Osteoblast (primary cell): ENCODE data around the gene ST6GAL1. TPM values are rescaled to one million over a fixed set of nuclear protein-coding genes. Genes with fewer than 3 reads are reported as not detected.

Experiments
- DNase-seq: peaks from one replicate; pipeline ENCODE4 v3.0.0; 2011; ENCODE audit warnings: low spot score, mixed read lengths; ENCODE audit not compliant: insufficient read length; ENCODE audit errors: missing footprints
- H2AFZ ChIP-seq: 2 replicates; pipeline ENCODE4 v1.6.0; 2011; ENCODE audit warnings: mild to moderate bottlenecking, low read length
- H3K27ac ChIP-seq: 2 replicates; pipeline ENCODE4 v1.5.1; 2011; ENCODE audit warnings: mild to moderate bottlenecking, low read depth, low read length, moderate library complexity
- H3K27me3 ChIP-seq: 2 replicates; pipeline ENCODE4 v1.6.0; 2012; ENCODE audit warnings: mild to moderate bottlenecking, control low read depth, inconsistent platforms, low read length, moderate library complexity; ENCODE audit not compliant: insufficient read depth
- H3K36me3 ChIP-seq: 2 replicates; pipeline ENCODE4 v1.5.1; 2011; ENCODE audit warnings: mild to moderate bottlenecking, low read length, control low read depth, moderate library complexity; ENCODE audit not compliant: insufficient read depth
- H3K4me1 ChIP-seq: 2 replicates; pipeline ENCODE4 v1.5.1; 2011; ENCODE audit warnings: mild to moderate bottlenecking, low read length, control low read depth, moderate library complexity; ENCODE audit not compliant: insufficient read depth
- H3K4me2 ChIP-seq: 2 replicates; pipeline ENCODE4 v1.6.0; 2011; ENCODE audit warnings: mild to moderate bottlenecking, low read length; ENCODE audit not compliant: insufficient read depth
- H3K4me3 ChIP-seq: fragments of 200-600 bp; sonication (generic); 3 replicates; pipeline ENCODE4 v1.5.1; 2012; ENCODE audit warnings: mild to moderate bottlenecking, low read length, inconsistent platforms; ENCODE audit not compliant: insufficient read depth
- H3K79me2 ChIP-seq: 2 replicates; pipeline ENCODE4 v1.6.0; 2012; ENCODE audit warnings: mild to moderate bottlenecking, low read length, control low read depth, inconsistent platforms; ENCODE audit not compliant: insufficient read depth
- H3K9me3 ChIP-seq: 2 replicates; pipeline ENCODE4 v1.5.1; 2011; ENCODE audit warnings: low read depth, low read length, control low read depth
- H4K20me1 ChIP-seq: 2 replicates; pipeline ENCODE4 v1.6.0; 2012; ENCODE audit warnings: mild to moderate bottlenecking, low read length, control low read depth; ENCODE audit not compliant: insufficient read depth
- CTCF ChIP-seq: IDR thresholded peaks from 2 replicates; pipeline ENCODE4 v1.5.1; 2011; ENCODE audit warnings: mild to moderate bottlenecking, low read depth, low read length, moderate library complexity; ENCODE audit errors: extremely low read depth
- total RNA-seq: library from RNA; depleted of rRNA; stranded (reverse); fragments of >200 nt; gene quantifications from 2 replicates; pipeline ENCODE4 v1.2.3, GENCODE V29; 2012

ST6GAL1 gene
- total RNA-seq, 1 donor, result 8.0 TPM

- TF ChIP-seq CTCF, result no peak
- Histone ChIP-seq H3K79me2 (no peaks in the 10 kb centered on the region), H3K36me3 (no peaks in the 10 kb centered on the region), H3K27ac (no peak overlapping the region), H3K9me3 (no peaks in the 10 kb centered on the region), H3K4me3 (no peak overlapping the region), H3K27me3 (no peaks in the 10 kb centered on the region), H2AFZ (no peak overlapping the region), H3K4me2 (no peak overlapping the region), H3K4me1 (no peaks in the 10 kb centered on the region), H4K20me1 (peaks cover 2% of the 10 kb centered on the region)
- no peak for DNase-seq
Measured at GRCh38 chr3:186959029-186959624, 28.8 kb downstream of the ST6GAL1 start.

GRCh38 chr3:186960347-186960746 is 30.0 kb downstream of the ST6GAL1 start:
- Histone ChIP-seq H3K4me2 (no peak overlapping the region), H4K20me1 (peaks cover 2% of the 10 kb centered on the region), H3K4me3 (no peak overlapping the region), H3K27me3 (no peaks in the 10 kb centered on the region), H3K36me3 (no peaks in the 10 kb centered on the region), H3K4me1 (no peaks in the 10 kb centered on the region), H2AFZ (no peak overlapping the region), H3K79me2 (no peaks in the 10 kb centered on the region), H3K9me3 (no peaks in the 10 kb centered on the region), H3K27ac (no peak overlapping the region)
- no peak for DNase-seq
- TF ChIP-seq CTCF, result no peak

- Histone ChIP-seq H3K9me3 (no peaks in the 10 kb centered on the region), H3K27ac (no peak overlapping the region), H3K4me3 (no peak overlapping the region), H3K4me2 (no peak overlapping the region), H3K27me3 (no peaks in the 10 kb centered on the region), H4K20me1 (peaks cover 2% of the 10 kb centered on the region), H3K79me2 (no peaks in the 10 kb centered on the region), H2AFZ (no peak overlapping the region), H3K36me3 (no peaks in the 10 kb centered on the region), H3K4me1 (no peaks in the 10 kb centered on the region)
- DNase-seq, result no peak
- TF ChIP-seq CTCF, result no peak
Measured at GRCh38 chr3:186962445-186962844, 32.1 kb downstream of the ST6GAL1 start.

GRCh38 chr3:186963636-186964035 is 33.3 kb downstream of the ST6GAL1 start:
- DNase-seq, result no peak
- Histone ChIP-seq H3K36me3 (no peaks in the 10 kb centered on the region), H3K4me2 (no peak overlapping the region), H3K9me3 (no peaks in the 10 kb centered on the region), H3K27me3 (no peaks in the 10 kb centered on the region), H3K27ac (no peak overlapping the region), H3K79me2 (no peaks in the 10 kb centered on the region), H3K4me3 (no peak overlapping the region), H4K20me1 (peaks cover 2% of the 10 kb centered on the region), H2AFZ (no peak overlapping the region), H3K4me1 (no peaks in the 10 kb centered on the region)
- TF ChIP-seq CTCF, result no peak
